Naive thymus-derived CD4-positive, alpha-beta T cell (primary cell): ENCODE measurements around the gene ACSL6. TPM values are rescaled to one million over a fixed set of nuclear protein-coding genes. Genes with fewer than 3 reads are reported as not detected.
A peak's percentile ranks its signal among the peaks of the same experiment; 100 is the strongest.

Experiments
- ATAC-seq: fragments of 150-1000 bp; cut with Tn5 transposase; 2 replicates; pipeline ENCODE4 v1.10.0; 2021; ENCODE audit warnings: mild to moderate bottlenecking, moderate library complexity
- CTCF ChIA-PET: fragments of 350-600 bp; sonication (Branson Sonifier 250); formaldehyde crosslinking; loops from one replicate; lab custom pipeline; 2021; ENCODE audit warnings: antibody characterized with exemption; lab: Charles Lee
- POLR2A ChIA-PET: fragments of 350-600 bp; sonication (Branson Sonifier 250); formaldehyde crosslinking; loops from one replicate; lab custom pipeline; 2021; ENCODE audit warnings: antibody characterized with exemption, inconsistent platforms; lab: Charles Lee
- DNase-seq, 9 donors: peaks; one replicate each; pipeline versions ENCODE4 v3.0.0 to v3.0.0-alpha.2; 2020 to 2022; ENCODE audit warnings: mixed read lengths in 1 of 9
- H3K27ac ChIP-seq: one replicate; pipeline ENCODE4 v1.7.0; 2013; ENCODE audit warnings: mild to moderate bottlenecking, low read depth, low read length, moderate library complexity
- H3K27me3 ChIP-seq, 2 donors: one replicate each; pipeline ENCODE4 v1.7.0; 2013; ENCODE audit warnings: low read length in 2 of 2, mild to moderate bottlenecking in 2 of 2, moderate library complexity in 2 of 2; ENCODE audit not compliant: control insufficient read depth in 2 of 2, insufficient read depth in 2 of 2
- H3K36me3 ChIP-seq, 3 experiments: 1 replicate in 2 of 3; 2 replicates in 1 of 3; pipeline ENCODE4 v1.7.0; 2013; ENCODE audit warnings: low read length in 3 of 3, mild to moderate bottlenecking in 3 of 3, moderate library complexity in 1 of 3; ENCODE audit not compliant: insufficient read depth in 3 of 3, control insufficient read depth in 2 of 3
- H3K4me1 ChIP-seq, 2 donors: one replicate each; pipeline ENCODE4 v1.7.0; 2013; ENCODE audit warnings: low read length in 2 of 2, mild to moderate bottlenecking in 2 of 2, moderate library complexity in 1 of 2; ENCODE audit not compliant: control insufficient read depth in 2 of 2, insufficient read depth in 2 of 2
- H3K4me3 ChIP-seq: 2 replicates; pipeline ENCODE4 v1.7.0; 2013; ENCODE audit warnings: mild to moderate bottlenecking, low read length
- H3K9me3 ChIP-seq, 3 experiments: 1 replicate in 2 of 3; 2 replicates in 1 of 3; pipeline ENCODE4 v1.7.0; 2013; ENCODE audit warnings: low read length in 3 of 3; ENCODE audit not compliant: control insufficient read depth in 2 of 3
- H3K27ac Mint-ChIP-seq, 9 donors: one replicate each; pipeline ENCODE4 v1.8.0; 2020 to 2022; ENCODE audit warnings: mixed read lengths in 9 of 9, mild to moderate bottlenecking in 8 of 9, moderate library complexity in 5 of 9, inconsistent platforms in 2 of 9
- H3K27me3 Mint-ChIP-seq, 5 donors: one replicate each; pipeline ENCODE4 v1.8.0; 2021 to 2022; ENCODE audit warnings: mixed read lengths in 5 of 5, mild to moderate bottlenecking in 1 of 5
- H3K36me3 Mint-ChIP-seq, 5 donors: one replicate each; pipeline ENCODE4 v1.8.0; 2020 to 2022; ENCODE audit warnings: mixed read lengths in 5 of 5, mild to moderate bottlenecking in 3 of 5, inconsistent platforms in 1 of 5
- H3K4me1 Mint-ChIP-seq, 7 donors: one replicate each; pipeline ENCODE4 v1.8.0; 2020 to 2022; ENCODE audit warnings: mixed read lengths in 7 of 7, mild to moderate bottlenecking in 3 of 7, inconsistent platforms in 1 of 7
- H3K4me3 Mint-ChIP-seq, 10 donors: one replicate each; pipeline ENCODE4 v1.8.0; 2020 to 2022; ENCODE audit warnings: mild to moderate bottlenecking in 10 of 10, mixed read lengths in 10 of 10, moderate library complexity in 6 of 10, inconsistent platforms in 2 of 10
- H3K9me3 Mint-ChIP-seq, 11 donors: one replicate each; pipeline ENCODE4 v1.8.0; 2020 to 2022; ENCODE audit warnings: mixed read lengths in 11 of 11, mild to moderate bottlenecking in 4 of 11, inconsistent platforms in 1 of 11, moderate library complexity in 1 of 11
- intact Hi-C, 2 donors: fragments of 100-400 bp; cut with micrococcal nuclease; formaldehyde crosslinking; loops; one replicate each; pipeline ENCODE4 v1.15.1; 2023
- polyA plus RNA-seq, 2 donors: library from polyadenylated mRNA; unstranded; fragments of 300-500 nt; fragmentation: Illumina TruSeq; gene quantifications; one replicate each; pipeline ENCODE4 v1.2.3, GENCODE V29; 2021
- total RNA-seq, 6 experiments: library from RNA in 5 of 6; stranded (reverse) in 5 of 6; gene quantifications; 1 replicate in 5 of 6; 2 replicates in 1 of 6; pipeline ENCODE4 v1.2.3 and lab custom pipeline; 2021 to 2026

Gene ACSL6
- total and polyA plus RNA-seq, 7 experiments from 2014 or later: 13.6 to 42.8 (median 22.2) TPM

- ChIA-PET POLR2A (interaction anchor here (1.0 kb wide), 3 partner anchors 17 to 339 kb away, joined by 3 read pairs; no protein-coding TSS in a partner anchor), CTCF (interaction anchor here (1.0 to 1.1 kb wide), 2 partner anchors 11 to 385 kb away, joined by 3 read pairs; no protein-coding TSS in a partner anchor)
- peaks cover 0 to 6% (median 0%) of the 10 kb centered on the region in 3 experiments for H3K36me3 ChIP-seq
- no peaks in the 10 kb centered on the region for H3K27me3 ChIP-seq
- Mint-ChIP-seq H3K9me3 (no peaks in the 10 kb centered on the region), H3K4me3 (peak overlapping the region; percentile 79 to 97 (median 84)), H3K27ac (peak overlapping the region; percentile 90 to 99 (median 95)), H3K36me3 (peaks cover 14 to 33% (median 21%) of the 10 kb centered on the region in 5 donors), H3K27me3 (peaks cover 0 to 7% (median 0%) of the 10 kb centered on the region in 5 donors), H3K4me1 (peaks cover 34 to 90% (median 75%) of the 10 kb centered on the region in 7 donors)
- no peaks in the 10 kb centered on the region for H3K9me3 ChIP-seq
- ATAC-seq (peak; percentile 33), DNase-seq (no peak)
- intact Hi-C loops: loop anchor here (1.0 to 2.0 kb wide), 2 partner anchors 26 kb away; no protein-coding TSS in a partner anchor
- H3K4me3 ChIP-seq: peak overlapping the region; percentile 61
- H3K4me1 ChIP-seq: peaks cover 34 to 46% of the 10 kb centered on the region in 2 donors
- peak overlapping the region; percentile 76 for H3K27ac ChIP-seq
Observed at GRCh38 chr5:131974622-131974955, 36.9 kb downstream of the ACSL6 start.

- H3K4me1 Mint-ChIP-seq: peaks cover 34 to 88% (median 73%) of the 10 kb centered on the region in 7 donors
Observed at GRCh38 chr5:131974016-131974415, 37.4 kb downstream of the ACSL6 start.

GRCh38 chr5:131973089-131973712 lies 38.3 kb downstream of the ACSL6 start:
- H3K27ac ChIP-seq: peak overlapping the region; percentile 76
- no peak overlapping the region for H3K4me3 ChIP-seq
- Mint-ChIP-seq H3K27me3 (no peaks in the 10 kb centered on the region), H3K9me3 (no peaks in the 10 kb centered on the region), H3K4me3 (peak overlapping the region; percentile 5 to 97 (median 48)), H3K4me1 (peaks cover 34 to 88% (median 74%) of the 10 kb centered on the region in 7 donors), H3K27ac (peak overlapping the region; percentile 60 to 99 (median 95)), H3K36me3 (peaks cover 14 to 43% (median 28%) of the 10 kb centered on the region in 5 donors)
- ChIA-PET POLR2A (interaction anchor here (0.7 to 1.5 kb wide), 2 partner anchors 35 to 313 kb away, joined by 3 to 4 read pairs; no protein-coding TSS in a partner anchor), CTCF (interaction anchor here (1.2 to 1.5 kb wide), 2 partner anchors 35 to 384 kb away, joined by 3 to 4 read pairs; no protein-coding TSS in a partner anchor)
- intact Hi-C loops: no loop called here
- DNase-seq: no peak
- no peak for ATAC-seq
- peaks cover 34 to 42% of the 10 kb centered on the region in 2 donors for H3K4me1 ChIP-seq
- H3K36me3 ChIP-seq: peaks cover 0 to 12% (median 0%) of the 10 kb centered on the region in 3 experiments
- no peaks in the 10 kb centered on the region for H3K9me3 ChIP-seq
- no peaks in the 10 kb centered on the region for H3K27me3 ChIP-seq

More at GRCh38 chr5:131974016-131974415, 37.4 kb downstream of the ACSL6 start:
- ChIA-PET POLR2A (interaction anchor here (0.7 to 1.0 kb wide), 4 partner anchors 17 to 338 kb away, joined by 3 read pairs; no protein-coding TSS in a partner anchor), CTCF (interaction anchor here (1.0 to 1.1 kb wide), 2 partner anchors 12 to 384 kb away, joined by 3 read pairs; no protein-coding TSS in a partner anchor)
- Histone ChIP-seq H3K27ac (peak overlapping the region; percentile 76), H3K36me3 (peaks cover 0 to 9% (median 0%) of the 10 kb centered on the region in 3 experiments), H3K27me3 (no peaks in the 10 kb centered on the region), H3K4me3 (peak overlapping the region; percentile 61), H3K4me1 (peaks cover 34 to 46% of the 10 kb centered on the region in 2 donors), H3K9me3 (no peaks in the 10 kb centered on the region)
- Mint-ChIP-seq H3K27me3 (peaks cover 0 to 2% (median 0%) of the 10 kb centered on the region in 5 donors), H3K36me3 (peaks cover 14 to 35% (median 24%) of the 10 kb centered on the region in 5 donors), H3K4me3 (peak overlapping the region; percentile 79 to 97 (median 84)), H3K27ac (peak overlapping the region; percentile 90 to 99 (median 95)), H3K9me3 (no peaks in the 10 kb centered on the region)
- no peak for ATAC-seq
- no peak for DNase-seq
- intact Hi-C loops: loop anchor here (1.0 to 2.0 kb wide), 2 partner anchors 26 to 27 kb away; no protein-coding TSS in a partner anchor

- Mint-ChIP-seq H3K4me3 (no peak overlapping the region), H3K36me3 (peaks cover 19 to 81% (median 45%) of the 10 kb centered on the region in 5 donors), H3K27me3 (no peaks in the 10 kb centered on the region), H3K9me3 (no peaks in the 10 kb centered on the region), H3K27ac (no peak overlapping the region), H3K4me1 (peaks cover 10 to 43% (median 27%) of the 10 kb centered on the region in 7 donors)
- ChIA-PET POLR2A (no interaction called here), CTCF (no interaction called here)
- Histone ChIP-seq H3K9me3 (no peaks in the 10 kb centered on the region), H3K27ac (no peak overlapping the region), H3K4me1 (peaks cover 2 to 3% of the 10 kb centered on the region in 2 donors), H3K36me3 (peaks cover 0 to 38% (median 0%) of the 10 kb centered on the region in 3 experiments), H3K27me3 (no peaks in the 10 kb centered on the region), H3K4me3 (no peak overlapping the region)
- ATAC-seq: no peak
- intact Hi-C loops: no loop called here
- DNase-seq: no peak
Observed at GRCh38 chr5:131968396-131968954, 43.0 kb downstream of the ACSL6 start.

GRCh38 chr5:131966551-131966950 lies 44.9 kb downstream of the ACSL6 start:
- no peaks in the 10 kb centered on the region for H3K27me3 ChIP-seq
- H3K27me3 Mint-ChIP-seq: no peaks in the 10 kb centered on the region
- H3K4me1 ChIP-seq: no peaks in the 10 kb centered on the region
- POLR2A ChIA-PET: no interaction called here
- H3K4me1 Mint-ChIP-seq: peaks cover 0 to 27% (median 11%) of the 10 kb centered on the region in 7 donors
- no peaks in the 10 kb centered on the region for H3K9me3 ChIP-seq
- ATAC-seq (no peak), DNase-seq (no peak)
- no peaks in the 10 kb centered on the region for H3K9me3 Mint-ChIP-seq
- CTCF ChIA-PET: no interaction called here
- no peak overlapping the region for H3K27ac Mint-ChIP-seq
- H3K36me3 Mint-ChIP-seq: peaks cover 20 to 80% (median 32%) of the 10 kb centered on the region in 5 donors
- peaks cover 0 to 51% (median 0%) of the 10 kb centered on the region in 3 experiments for H3K36me3 ChIP-seq
- H3K27ac ChIP-seq: no peak overlapping the region
- H3K4me3 Mint-ChIP-seq: no peak overlapping the region
- H3K4me3 ChIP-seq: no peak overlapping the region
- intact Hi-C loops: no loop called here

GRCh38 chr5:131965826-131966415 lies 45.5 kb downstream of the ACSL6 start:
- Mint-ChIP-seq H3K4me3 (no peak overlapping the region), H3K27ac (no peak overlapping the region), H3K27me3 (no peaks in the 10 kb centered on the region), H3K36me3 (peaks cover 20 to 74% (median 28%) of the 10 kb centered on the region in 5 donors), H3K9me3 (no peaks in the 10 kb centered on the region), H3K4me1 (peaks cover 0 to 21% (median 8%) of the 10 kb centered on the region in 7 donors)
- no peak overlapping the region for H3K4me3 ChIP-seq
- CTCF ChIA-PET: no interaction called here
- no peaks in the 10 kb centered on the region for H3K9me3 ChIP-seq
- peaks cover 0 to 51% (median 0%) of the 10 kb centered on the region in 3 experiments for H3K36me3 ChIP-seq
- POLR2A ChIA-PET: no interaction called here
- H3K4me1 ChIP-seq: no peaks in the 10 kb centered on the region
- intact Hi-C loops: no loop called here
- no peaks in the 10 kb centered on the region for H3K27me3 ChIP-seq
- ATAC-seq (no peak), DNase-seq (no peak)
- H3K27ac ChIP-seq: no peak overlapping the region
